Dedifferentiated amniotic fluid mesenchymal stem cell (primary cell): ENCODE data around the gene GCGR.

Experiments used
- DNase-seq: peaks from one replicate; pipeline ENCODE4 v3.0.0-alpha.2; 2016; ENCODE audit errors: extremely low spot score

Gene GCGR

DNA sequence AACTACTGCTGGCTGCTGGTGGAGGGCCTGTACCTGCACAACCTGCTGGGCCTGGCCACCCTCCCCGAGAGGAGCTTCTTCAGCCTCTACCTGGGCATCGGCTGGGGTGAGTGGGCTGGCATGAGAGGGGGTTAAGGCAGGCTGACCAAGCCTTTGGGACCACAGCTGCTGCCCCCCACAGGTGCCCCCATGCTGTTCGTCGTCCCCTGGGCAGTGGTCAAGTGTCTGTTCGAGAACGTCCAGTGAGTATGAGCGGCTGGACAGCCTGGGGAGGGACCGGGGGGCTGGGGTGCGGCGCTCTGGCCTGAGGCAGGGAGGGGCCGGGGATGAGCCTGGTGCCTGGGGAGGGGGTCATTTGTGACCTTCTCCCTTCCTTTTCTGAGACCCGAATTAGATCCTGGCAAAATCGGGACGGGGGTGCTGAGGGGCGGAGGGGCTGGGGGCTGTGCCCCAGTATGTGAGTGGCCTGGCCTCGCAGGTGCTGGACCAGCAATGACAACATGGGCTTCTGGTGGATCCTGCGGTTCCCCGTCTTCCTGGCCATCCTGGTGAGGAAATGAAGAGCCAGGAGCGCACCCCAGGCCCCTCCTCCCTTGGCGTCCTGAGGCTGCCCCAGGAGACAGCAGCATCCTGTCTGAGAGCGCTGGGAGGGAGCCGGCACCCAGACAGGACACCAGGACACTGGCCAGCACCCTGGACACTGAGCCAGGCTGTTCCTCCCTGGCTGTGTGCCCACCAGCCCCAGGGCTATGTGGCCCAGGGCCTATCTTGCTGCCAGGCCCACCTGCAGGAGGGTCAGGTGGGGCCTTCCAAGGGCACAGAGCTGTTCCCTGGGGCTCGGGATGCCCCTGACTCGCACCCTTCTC, 8.0 kb downstream of the GCGR start:
- DNase-seq = no peak

DNA sequence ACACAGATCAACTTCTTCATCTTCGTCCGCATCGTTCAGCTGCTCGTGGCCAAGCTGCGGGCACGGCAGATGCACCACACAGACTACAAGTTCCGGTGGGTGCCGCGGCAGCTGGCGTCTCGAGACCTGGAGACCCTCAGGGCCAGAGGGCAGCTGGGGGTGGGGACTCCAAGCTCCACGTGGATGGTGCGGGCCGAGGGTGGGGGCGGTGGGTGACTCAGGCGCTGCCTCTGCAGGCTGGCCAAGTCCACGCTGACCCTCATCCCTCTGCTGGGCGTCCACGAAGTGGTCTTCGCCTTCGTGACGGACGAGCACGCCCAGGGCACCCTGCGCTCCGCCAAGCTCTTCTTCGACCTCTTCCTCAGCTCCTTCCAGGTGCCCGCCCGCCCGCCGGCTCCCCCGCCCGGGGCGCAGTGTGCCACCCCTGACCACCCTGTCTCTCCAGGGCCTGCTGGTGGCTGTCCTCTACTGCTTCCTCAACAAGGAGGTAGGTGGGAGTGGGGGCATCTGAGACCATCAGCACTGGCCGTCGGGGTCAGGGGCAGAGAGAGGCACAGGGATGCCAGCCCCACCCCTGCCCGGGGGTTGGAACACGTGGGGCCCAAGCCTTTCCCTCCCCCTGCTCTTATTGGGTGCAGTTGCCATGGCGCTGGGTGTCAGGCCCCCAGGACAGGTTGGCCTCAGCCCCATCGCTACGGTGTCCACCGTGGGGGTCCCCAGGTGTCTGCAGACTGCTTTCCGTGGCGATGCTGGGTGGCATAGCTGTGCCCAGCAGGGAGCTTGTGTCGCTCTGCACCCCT, 8.8 kb downstream of the GCGR start:
- no peak for DNase-seq

DNA sequence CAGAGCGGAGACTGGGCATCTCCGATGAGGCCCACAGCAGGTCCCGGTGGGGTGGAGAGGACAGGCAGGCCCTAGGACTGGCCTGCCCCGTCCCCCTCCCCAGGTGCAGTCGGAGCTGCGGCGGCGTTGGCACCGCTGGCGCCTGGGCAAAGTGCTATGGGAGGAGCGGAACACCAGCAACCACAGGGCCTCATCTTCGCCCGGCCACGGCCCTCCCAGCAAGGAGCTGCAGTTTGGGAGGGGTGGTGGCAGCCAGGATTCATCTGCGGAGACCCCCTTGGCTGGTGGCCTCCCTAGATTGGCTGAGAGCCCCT, 9.4 kb downstream of the GCGR start:
- DNase-seq = no peak

DNA sequence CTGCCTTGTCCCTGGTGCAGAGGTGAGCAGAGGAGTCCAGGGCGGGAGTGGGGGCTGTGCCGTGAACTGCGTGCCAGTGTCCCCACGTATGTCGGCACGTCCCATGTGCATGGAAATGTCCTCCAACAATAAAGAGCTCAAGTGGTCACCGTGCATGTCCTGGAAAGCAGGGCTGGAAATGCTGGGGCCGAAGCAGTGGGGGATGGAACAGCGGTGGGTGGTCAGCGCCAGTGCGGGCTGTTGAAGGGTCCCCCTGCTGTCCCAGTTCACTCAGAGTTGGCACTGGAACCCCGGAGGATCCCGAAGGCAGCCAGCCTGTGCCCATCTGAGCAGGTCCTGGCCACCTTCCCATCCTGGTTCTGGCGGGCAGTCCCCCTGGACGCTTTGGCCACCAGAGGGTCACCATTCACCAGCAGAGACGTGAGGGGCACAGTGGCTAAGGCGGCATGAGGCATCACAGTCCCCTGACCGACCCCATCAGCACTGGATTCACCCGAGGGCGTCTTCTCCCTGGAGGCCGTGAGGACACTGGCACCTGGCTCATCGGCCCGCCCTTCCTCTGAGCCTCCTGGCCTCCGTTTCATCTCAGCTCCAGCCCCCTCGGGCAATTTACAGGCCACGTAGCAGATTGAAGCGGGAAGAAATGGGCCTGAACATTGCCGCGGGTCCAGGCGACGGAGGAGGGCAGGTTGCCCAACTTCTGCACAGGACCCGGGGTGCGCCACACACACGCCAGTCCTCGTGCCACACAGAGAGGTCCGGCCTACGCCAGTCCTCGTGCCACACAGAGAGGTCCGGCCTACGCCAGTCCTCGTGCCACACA, 10.1 kb downstream of the GCGR start:
- DNase-seq = no peak

DNA sequence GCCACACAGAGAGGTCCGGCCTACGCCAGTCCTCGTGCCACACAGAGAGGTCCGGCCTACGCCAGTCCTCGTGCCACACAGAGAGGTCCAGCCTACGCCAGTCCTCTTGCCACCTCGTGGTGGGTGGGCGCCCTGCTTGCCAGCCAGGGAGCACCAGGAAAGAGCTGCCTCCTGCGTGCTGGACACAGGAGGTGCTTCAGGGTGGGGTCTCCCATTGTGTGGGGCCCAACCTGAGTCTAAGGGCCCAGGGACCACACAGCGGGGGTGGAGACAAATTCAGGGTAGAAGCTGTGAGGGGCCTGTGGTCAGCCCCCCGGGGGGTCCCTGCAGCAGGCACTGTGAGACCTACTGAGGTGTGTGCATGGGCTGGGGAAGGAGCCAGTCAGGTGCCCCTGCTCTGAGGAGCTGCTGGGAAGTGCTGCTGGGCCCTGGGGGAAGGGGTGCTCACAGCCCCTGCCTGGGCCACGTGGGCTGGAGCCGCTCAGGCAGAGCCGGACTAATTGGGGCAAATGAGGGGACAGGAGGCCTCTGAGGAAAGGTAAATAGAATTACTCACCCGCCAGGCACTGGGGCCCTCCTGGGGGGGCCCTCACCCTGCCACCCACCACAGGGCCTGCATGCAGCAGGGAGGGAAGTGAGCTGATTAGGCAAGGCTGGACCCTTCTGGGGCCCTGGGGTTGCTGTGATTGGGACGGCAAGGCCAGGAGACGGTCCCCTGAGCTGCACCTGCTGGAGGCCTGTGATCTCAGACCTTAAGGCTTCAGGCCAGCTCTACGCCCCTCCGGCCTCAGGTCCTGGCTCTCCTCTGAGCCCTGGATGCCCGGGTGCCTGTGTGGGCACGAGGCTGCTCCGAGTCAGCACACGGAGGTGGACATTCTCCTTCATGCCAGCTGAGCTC, 11.0 kb downstream of the GCGR start:
- DNase-seq = no peak

DNA sequence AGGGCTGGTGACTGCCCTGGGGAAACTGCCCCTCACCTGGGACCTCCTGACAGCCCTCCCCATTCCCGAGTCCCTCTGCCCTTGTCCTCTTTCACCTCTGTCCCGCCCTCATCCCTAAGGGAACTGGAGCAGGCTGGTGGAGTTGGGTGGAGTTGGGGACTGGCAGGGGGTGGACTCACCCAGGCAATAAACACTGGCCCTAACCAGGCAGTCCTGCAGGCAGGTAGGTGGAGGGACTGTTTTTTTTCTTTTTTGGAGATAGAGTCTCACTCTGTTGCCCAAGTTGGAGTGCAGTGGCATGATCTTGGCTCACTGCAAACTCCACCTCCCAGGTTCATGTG, 11.7 kb downstream of the GCGR start:
- no peak for DNase-seq

DNA sequence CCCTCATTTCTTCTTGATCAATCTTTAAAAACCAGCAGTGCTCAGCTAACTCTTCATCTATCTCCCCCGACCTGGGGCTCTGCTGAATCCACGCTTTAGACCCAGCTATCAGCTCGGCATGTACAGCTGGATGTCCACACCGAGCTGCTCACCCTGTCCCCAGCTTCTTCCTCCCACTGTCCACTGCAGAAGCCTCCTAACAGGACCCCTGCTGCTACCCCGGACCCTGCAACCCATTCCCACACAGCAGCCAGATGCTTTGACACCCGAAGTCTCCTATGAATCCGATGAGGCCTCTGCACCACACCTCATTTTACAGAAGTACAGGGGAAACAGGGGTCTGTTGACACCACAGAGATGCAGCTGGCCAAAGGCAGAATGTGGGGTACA, 13.8 kb downstream of the GCGR start:
- no peak for DNase-seq

DNA sequence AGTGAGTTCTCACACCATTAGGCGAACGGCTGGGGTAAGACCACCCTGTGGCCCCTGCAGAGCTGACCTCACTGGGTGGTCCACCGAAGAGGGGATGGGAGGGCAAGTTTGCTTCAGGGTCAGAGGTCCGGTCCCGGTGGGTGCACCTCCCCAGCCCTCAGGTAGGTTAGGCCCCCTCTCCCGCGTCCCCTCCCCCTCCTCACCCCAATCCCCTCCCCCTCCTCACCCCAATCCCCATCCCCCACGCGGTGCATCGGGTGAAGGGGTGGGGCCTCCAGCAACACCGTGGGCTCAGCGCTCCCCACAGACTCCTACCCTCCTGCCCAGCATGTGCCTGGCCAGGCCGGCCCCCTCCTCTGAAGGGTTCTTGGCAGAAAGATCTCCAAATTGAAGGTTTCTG, 15.8 kb downstream of the GCGR start:
- DNase-seq = no peak

DNA sequence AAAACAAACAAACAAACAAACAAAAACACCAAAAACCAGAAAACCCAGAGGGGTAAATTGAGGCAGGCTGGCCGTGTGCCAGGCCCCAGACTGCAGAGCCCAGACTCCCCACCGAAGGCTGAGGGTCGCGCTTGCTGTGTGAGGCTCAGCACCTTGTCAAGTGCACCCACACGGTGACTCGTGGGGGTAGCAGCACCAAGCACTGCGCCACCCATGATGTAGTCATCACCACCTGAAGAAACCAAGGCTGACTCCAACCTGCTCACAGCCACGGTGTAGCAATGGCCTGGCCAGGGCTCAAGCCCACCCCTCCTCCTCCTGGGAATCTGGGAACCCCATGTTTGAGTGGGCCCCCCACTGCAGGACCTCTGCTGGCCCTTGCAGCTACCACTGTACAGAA, 17.2 kb downstream of the GCGR start:
- no peak for DNase-seq

DNA sequence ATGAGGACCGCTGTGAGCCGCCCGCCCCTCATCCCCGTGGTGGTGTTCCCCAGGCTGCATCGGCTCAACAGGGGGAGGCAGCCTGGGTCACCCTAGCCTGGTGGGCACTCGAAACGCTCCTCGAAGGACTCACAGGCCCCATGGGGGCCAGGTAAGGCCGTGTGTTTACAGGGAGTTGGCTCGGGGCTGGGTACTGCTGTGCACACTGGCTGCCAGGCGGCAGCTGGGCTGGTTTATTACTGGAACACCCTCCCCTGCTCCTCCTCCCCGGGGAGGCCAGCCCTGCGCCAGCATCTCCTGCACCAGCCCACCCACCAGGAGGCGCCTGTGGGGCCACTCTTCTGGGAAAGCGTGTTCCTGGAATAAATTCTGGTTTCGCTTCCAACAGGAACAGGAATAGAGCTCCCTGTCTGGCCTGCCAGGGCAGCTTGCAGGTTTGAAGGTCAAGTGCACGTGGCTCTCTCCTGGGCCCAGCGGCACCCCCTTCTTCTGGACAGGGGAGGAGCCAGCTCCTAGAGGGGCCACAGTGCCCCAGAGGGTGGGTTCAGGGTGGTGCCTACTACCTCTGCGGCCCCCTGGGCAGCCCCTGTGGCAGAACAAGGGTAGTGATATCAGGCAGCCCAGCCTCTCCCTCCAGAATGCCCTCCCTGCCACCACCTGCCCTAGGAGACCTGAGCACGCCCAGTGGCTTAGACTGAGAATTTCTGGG, 17.8 kb downstream of the GCGR start:
- DNase-seq = no peak

DNA sequence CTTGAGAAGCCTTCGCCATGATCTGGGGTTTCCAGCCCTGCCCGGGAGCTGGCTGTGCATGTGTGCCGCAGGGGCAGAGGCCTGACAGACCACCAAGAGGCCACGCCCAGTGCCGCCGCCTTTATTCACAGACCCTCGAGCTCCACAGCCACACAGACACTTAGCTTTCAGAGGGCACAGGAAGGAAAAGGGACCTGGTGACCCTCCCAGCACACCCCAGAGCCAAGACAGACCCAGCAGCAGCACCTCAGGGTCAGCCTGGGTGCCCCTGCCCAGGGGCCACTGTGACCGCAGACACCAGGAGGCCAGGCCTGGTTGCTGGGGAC, 18.3 kb downstream of the GCGR start:
- no peak for DNase-seq

DNA sequence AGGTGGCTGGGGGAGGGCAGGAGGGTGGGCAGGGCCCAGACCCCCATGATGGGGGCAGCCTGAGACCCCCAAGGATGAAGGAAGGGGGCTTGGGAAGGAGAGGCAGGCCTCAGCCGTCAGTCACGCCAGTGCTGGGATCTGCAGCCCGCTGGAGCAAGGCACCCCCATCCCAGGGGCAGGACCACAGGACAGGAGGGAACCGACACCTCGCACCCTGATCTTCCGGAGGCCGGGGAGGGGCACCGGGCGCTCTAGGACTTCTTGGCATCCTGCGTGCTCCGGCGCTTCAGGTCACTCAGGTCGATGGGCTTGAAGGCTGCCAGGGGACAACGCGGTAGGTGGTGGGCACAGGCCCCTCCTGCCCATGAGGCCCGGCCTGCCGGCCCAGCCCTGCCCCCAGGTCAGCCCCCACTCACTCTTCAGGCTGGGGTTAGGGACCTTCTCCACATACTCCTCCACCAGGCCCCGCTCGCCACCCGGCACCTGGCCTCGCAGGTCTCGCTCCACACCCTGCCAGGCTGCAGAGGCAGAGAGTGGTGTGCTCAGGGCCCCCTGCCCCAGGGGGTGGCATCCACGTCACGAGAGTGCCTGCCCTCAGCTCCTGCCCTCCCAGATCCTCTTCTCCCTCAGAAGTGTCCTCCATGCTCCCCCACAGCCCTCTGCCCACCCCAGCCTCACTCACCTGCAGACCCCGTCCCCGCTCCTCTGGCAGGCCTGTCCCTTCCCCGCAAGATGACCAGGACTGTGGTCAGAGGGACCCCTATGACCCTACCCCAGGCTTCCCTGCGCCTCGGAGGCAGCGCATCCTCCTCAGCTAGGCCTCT, 19.3 kb downstream of the GCGR start:
- DNase-seq = no peak

DNA sequence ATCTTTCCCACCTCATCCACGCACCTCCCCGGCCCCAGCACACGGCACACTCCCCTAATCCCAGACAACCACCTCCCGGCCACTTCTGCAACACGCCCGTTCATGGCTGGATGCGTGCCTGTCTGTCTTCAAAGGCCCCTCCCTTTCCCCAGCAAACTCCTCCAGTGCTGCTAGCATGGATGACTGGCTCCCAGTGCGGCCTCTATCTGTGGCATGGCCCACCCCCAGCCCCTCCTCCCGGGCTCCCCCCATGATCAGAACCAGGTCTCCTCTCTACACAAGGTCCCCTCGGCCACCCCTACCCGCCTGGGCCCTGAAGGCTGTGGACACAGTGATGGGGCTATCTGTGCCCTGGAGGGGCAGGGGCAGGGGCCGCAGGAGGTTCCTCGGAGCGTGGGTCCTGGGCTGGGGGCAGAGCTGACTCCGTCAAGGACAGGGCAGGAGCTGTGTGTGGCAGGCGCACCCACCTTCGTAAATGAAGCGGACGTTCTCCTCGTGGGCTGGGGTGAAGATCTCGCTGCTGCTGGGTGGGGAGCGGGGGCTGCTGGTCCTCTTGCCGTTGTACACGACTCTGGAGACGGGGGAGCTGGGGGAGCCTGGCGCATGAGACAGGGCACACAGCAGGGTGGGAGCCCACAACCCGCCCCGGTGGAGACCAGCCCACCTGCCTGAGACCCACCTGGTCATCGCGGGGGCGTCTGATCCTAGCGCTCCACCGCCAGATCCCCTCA, 20.0 kb downstream of the GCGR start:
- no peak for DNase-seq

DNA sequence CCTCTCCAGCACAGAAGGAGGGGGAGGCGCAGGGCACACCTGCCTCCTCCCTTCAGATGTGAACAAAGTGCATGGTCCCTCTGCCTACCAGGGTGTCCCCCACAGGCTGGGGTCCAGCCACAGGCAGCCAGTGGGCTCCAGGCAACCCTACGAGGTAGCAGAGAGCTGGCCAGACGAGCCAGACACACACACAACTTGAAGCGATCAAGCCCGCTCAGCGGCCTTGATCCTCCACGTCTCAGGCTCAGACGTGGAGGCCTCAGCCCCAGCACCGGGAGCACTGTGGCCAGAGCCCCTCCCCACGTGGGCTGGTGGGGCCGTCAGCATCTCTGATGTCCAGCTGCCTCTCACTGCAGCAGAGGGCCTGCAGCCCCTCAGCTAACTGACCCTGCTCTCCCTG, 20.6 kb downstream of the GCGR start:
- DNase-seq = no peak

DNA sequence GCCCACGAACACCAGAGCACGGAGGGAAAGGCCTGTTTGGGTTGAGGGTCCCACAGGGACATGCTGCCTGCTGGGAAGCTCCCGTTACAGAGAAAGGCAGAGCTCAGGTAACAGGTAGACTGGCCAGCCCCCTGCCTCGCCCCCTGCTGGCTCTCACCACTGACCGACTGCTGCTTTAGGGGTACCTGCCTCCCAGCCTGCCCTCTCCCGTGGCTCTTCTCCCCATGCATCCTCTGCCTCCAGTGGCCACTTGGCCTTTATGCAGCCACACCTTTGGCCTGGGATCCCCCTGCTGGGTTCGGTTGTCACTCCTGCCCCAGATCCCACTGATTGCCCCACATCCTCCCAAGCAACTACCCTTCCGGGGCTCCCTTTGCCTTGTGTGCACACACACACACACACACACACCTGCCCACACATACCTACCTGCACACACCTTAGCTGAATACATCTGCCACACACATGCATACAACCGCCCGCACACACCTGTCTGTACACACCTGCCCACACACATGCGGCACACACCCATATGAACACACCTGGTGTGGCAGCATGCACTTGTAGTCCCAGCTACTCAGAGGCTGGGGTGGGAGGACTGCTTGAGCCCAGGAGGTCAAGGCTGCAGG, 22.0 kb downstream of the GCGR start:
- DNase-seq = no peak

DNA sequence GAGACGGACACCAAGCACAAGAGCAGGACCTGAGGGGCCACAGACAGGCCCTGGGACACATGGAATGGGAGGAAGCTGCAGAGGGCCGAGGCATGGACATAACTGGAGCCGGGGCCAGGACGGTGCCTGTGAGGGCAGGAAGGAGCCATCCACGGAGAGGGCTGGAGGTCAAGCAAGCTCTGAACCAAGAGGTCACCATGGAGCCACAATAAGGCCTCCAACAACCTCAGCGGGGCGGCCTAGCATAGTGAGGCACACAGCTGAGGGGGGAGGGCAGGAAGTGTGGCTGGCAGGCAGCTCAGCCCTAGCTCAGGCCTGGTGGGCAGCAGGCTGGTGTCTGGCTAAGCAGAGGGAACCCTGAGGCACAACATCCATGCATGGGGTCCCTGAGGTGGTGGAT, 24.7 kb downstream of the GCGR start:
- no peak for DNase-seq

DNA sequence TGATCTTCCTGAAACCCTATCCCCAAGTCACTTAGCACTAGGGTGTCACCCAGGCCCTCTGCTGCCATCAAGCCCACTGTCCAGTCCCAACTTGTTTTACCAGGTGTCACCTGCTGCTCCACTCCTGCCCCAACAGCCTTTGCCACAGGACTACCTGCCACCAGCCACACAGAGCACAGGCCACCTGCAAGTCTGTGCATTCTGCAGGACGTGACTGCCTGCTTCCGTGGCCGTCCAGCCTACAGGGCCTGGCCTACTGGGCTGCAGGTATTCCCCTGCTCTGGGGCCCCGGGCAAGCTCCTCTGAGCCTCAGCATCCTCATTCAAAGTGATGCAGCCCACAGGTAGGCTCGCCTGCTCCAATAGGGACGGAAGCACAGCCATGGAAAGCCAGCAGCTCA, 25.9 kb downstream of the GCGR start:
- no peak for DNase-seq

DNA sequence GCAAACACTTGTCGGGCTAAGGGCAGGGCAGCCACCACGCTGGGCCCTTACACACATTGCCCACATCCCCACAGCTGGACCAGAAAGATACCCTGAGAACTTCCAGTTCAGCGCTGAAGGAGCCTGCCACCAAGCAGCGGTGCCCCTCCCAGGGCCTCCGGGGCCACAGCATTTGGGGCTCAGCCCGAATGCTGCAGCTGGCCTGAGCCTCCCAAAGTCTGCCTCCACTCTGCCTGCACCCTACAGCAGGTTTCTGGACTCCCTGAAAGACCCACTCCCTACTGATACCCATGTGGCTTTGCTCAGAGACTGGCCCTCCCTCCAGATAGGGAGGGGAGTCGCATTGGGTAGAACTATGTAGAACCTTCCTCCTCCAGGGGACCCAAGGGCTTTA, 27.6 kb downstream of the GCGR start:
- DNase-seq = no peak

DNA sequence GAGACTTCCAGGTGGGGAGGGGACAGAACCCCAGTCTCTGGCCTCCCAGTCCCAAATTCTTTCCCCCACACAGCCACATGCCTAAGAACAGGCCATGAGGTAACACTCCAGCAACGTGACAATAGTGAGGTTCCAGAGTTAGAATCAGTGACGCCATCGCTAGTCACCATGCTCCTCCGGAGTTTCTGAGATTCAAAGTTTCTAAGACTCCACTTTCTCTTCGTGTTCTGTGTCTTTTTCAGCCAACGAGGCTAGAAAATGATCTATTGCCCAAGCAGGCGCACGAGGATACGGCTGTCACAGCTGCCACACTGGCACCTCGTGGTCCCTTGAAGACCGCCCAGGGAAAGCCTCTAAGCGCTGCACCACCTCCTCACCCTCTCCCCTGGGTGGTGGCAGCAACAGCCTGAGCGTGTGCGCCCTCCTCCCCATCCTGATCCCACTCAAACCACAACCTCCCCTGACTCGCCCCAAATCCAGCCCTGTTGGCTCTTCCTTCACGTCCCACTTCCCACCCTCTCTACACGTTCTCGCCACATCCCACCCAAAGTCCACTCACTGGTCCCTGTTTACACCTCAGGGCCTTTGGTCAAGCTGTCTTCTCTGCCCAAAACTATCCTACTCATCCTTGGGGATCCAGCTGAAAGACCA, 28.1 kb downstream of the GCGR start:
- DNase-seq = no peak
